ENCODE results near the gene GEMIN2. TPM values are rescaled to one million over a fixed set of nuclear protein-coding genes. Genes with fewer than 3 reads are reported as not detected.
"Not testable (repeated sequence)": the region's sequence is repeated elsewhere in the genome, so short reads cannot be mapped to it uniquely, and the experiment has no call there.

The GEMIN2 gene
- total and polyA plus RNA-seq, 12 donors = 5.6 to 13.1 (median 7.9) TPM

- DNase-seq (no peak), ATAC-seq (no peak)
- intact Hi-C loops (cut with DNase I) = no loop called here
- H3K36me3 ChIP-seq = peaks cover 0 to 96% (median 80%) of the 10 kb centered on the region in 9 donors
- no peaks in the 10 kb centered on the region for H3K9me3 ChIP-seq
- peaks cover 0 to 38% (median 12%) of the 10 kb centered on the region in 9 donors for H3K4me1 ChIP-seq
- TF ChIP-seq CTCF (IDR thresholded peaks at IDR 0.05) = no peak
- WGBS, 2 donors = 83 to 86% methylated on average over 5 of the region's 5 CpGs
- H3K27ac ChIP-seq = no peak overlapping the region
- H3K4me3 ChIP-seq = no peak overlapping the region
- no peaks in the 10 kb centered on the region for H3K27me3 ChIP-seq
Observed at GRCh38 chr14:39181693-39182047, 67.5 kb downstream of the GEMIN2 start.

- no peak for ATAC-seq
- WGBS, 2 donors = 98 to 100% methylated on average over 1 of the region's 1 CpG
- intact Hi-C loops (cut with DNase I) = no loop called here
Observed at GRCh38 chr14:39182770-39183684, 68.9 kb downstream of the GEMIN2 start.

GRCh38 chr14:39183685-39184003 is 69.5 kb downstream of the GEMIN2 start:
- H3K9me3 ChIP-seq; DNase-seq; H3K27me3 ChIP-seq; H3K4me3 ChIP-seq; H3K27ac ChIP-seq; intact Hi-C loops (cut with DNase I): not testable (repeated sequence)
- peak in 1 of 8 donors; percentile 19 for ATAC-seq
- WGBS, 2 donors = 94% methylated on average over 5 of the region's 5 CpGs
- H3K36me3 ChIP-seq = peaks cover 0 to 76% (median 61%) of the 10 kb centered on the region in 9 donors
- peaks cover 0 to 27% (median 0%) of the 10 kb centered on the region in 9 donors for H3K4me1 ChIP-seq

More at GRCh38 chr14:39182770-39183684, 68.9 kb downstream of the GEMIN2 start:
- TF ChIP-seq CTCF (IDR thresholded peaks at IDR 0.05) = no peak
- no peaks in the 10 kb centered on the region for H3K27me3 ChIP-seq
- DNase-seq = no peak
- peaks cover 0 to 82% (median 67%) of the 10 kb centered on the region in 9 donors for H3K36me3 ChIP-seq
- peaks cover 0 to 27% (median 0%) of the 10 kb centered on the region in 9 donors for H3K4me1 ChIP-seq
- no peak overlapping the region for H3K4me3 ChIP-seq
- H3K27ac ChIP-seq = peak overlapping the region in 1 of 10 donors; percentile 13
- H3K9me3 ChIP-seq = no peaks in the 10 kb centered on the region

GRCh38 chr14:39184628-39185255 is 70.6 kb downstream of the GEMIN2 start:
- no peak for TF ChIP-seq CTCF (IDR thresholded peaks at IDR 0.05)
- no peaks in the 10 kb centered on the region for H3K9me3 ChIP-seq
- no peak overlapping the region for H3K27ac ChIP-seq
- H3K4me1 ChIP-seq = peaks cover 0 to 27% (median 0%) of the 10 kb centered on the region in 9 donors
- H3K36me3 ChIP-seq = peaks cover 0 to 65% (median 50%) of the 10 kb centered on the region in 9 donors
- WGBS, 2 donors = 97 to 98% methylated on average over 4 of the region's 4 CpGs
- peak in 2 of 8 donors; percentile 22 to 49 for ATAC-seq
- H3K27me3 ChIP-seq = no peaks in the 10 kb centered on the region
- H3K4me3 ChIP-seq = no peak overlapping the region
- intact Hi-C loops (cut with DNase I) = no loop called here
- no peak for DNase-seq
